GM12878 (cell line): Measurements from ENCODE around the gene OPRPN. TPM values are rescaled to one million over a fixed set of nuclear protein-coding genes. Genes with fewer than 3 reads are reported as not detected.

ENCODE experiments used
- BCLAF1 ChIP-seq: fragments of 450-650 bp; IDR thresholded peaks from 2 replicates; pipeline ENCODE4 v1.6.1; 2017; ENCODE audit warnings: antibody characterized with exemption, mild to moderate bottlenecking, moderate library complexity
- FOS ChIP-seq: IDR thresholded peaks from 3 replicates; pipeline ENCODE4 v1.6.1; 2011; ENCODE audit warnings: borderline replicate concordance; ENCODE audit not compliant: insufficient read length; ENCODE audit errors: extremely low read depth
- JUND ChIP-seq: IDR thresholded peaks from 2 replicates; pipeline ENCODE4 v1.6.1; 2012; ENCODE audit warnings: low read depth, mild to moderate bottlenecking, low read length, improper control_type of control experiment, moderate library complexity
- MLLT1 ChIP-seq: fragments of 450-650 bp; IDR thresholded peaks from 2 replicates; pipeline ENCODE4 v1.6.1; 2016; ENCODE audit warnings: mild to moderate bottlenecking
- NFXL1 ChIP-seq: fragments of 450-650 bp; IDR thresholded peaks from 2 replicates; pipeline ENCODE4 v1.6.1; 2017; ENCODE audit warnings: antibody characterized with exemption, mild to moderate bottlenecking, borderline replicate concordance
- PML ChIP-seq: IDR thresholded peaks from 2 replicates; pipeline ENCODE4 v1.6.1; 2012; ENCODE audit warnings: low read length, inconsistent platforms
- RUNX3 ChIP-seq: IDR thresholded peaks from 2 replicates; pipeline ENCODE4 v1.6.1; 2012; ENCODE audit warnings: low read length, inconsistent platforms
- SIN3A ChIP-seq: IDR thresholded peaks from 2 replicates; pipeline ENCODE4 v1.6.1; 2012; ENCODE audit warnings: low read depth, low read length, improper control_type of control experiment
- SMARCA5 ChIP-seq: fragments of 450-650 bp; IDR thresholded peaks from 2 replicates; pipeline ENCODE4 v1.6.1; 2017; ENCODE audit warnings: mild to moderate bottlenecking
- TCF12 ChIP-seq: IDR thresholded peaks from 2 replicates; pipeline ENCODE4 v1.6.1; 2011; ENCODE audit warnings: low read depth, mild to moderate bottlenecking, low read length
- ZBTB11 ChIP-seq: fragments of 450-650 bp; formaldehyde crosslinking; IDR thresholded peaks from 2 replicates; pipeline ENCODE4 v1.5.0; 2022; ENCODE audit warnings: mild to moderate bottlenecking, missing genetic modification characterization
- ZNF592 ChIP-seq: fragments of 450-650 bp; IDR thresholded peaks from 2 replicates; pipeline ENCODE4 v1.6.1; 2017; ENCODE audit warnings: mild to moderate bottlenecking, moderate library complexity
- ZNF687 ChIP-seq: fragments of 450-650 bp; IDR thresholded peaks from 2 replicates; pipeline ENCODE4 v1.6.1; 2017; ENCODE audit warnings: mild to moderate bottlenecking, moderate library complexity
- polyA plus RNA-seq, 11 experiments: library from polyadenylated mRNA; depleted of rRNA in 4 of 11; unstranded in 6 of 11; stranded (reverse) in 5 of 11; fragments of >200 nt; fragmentation: Nextera tagmentation in 4 of 11; fragmentation: Illumina TruSeq in 1 of 11; extraction: Ambion mirVana in 4 of 11; extraction: Trizol in 1 of 11; gene quantifications; 1 replicate in 1 of 11; 2 replicates in 10 of 11; pipeline versions ENCODE4 v1.2.1 to v1.2.3, GENCODE V29; 2011 to 2016; ENCODE audit warnings: inconsistent platforms in 2 of 11, missing spikeins in 2 of 11, low read depth in 1 of 11
- total RNA-seq, 4 experiments: library from RNA; depleted of rRNA in 3 of 4; stranded (reverse); fragments of >200 nt in 3 of 4; fragmentation: Illumina TruSeq in 1 of 4; extraction: Trizol in 1 of 4; gene quantifications; 2 replicates each; pipeline versions ENCODE4 v1.2.1 to v1.2.3, GENCODE V29; 2013 to 2021

OPRPN gene
- total and polyA plus RNA-seq, 10 of the 15 experiments (the other 5 are each of a cell fraction or from before 2014, with no cell fraction given): 0.16 to 0.33 TPM; not detected in 8

- TF ChIP-seq ZNF592 (no peak), NFXL1 (no peak), ZNF687 (no peak), RUNX3 (peak; percentile 53), SMARCA5 (no peak), MLLT1 (peak; percentile 75; the same call in 1 of the 2 replicates), TCF12 (no peak), JUND (no peak), ZBTB11 (CRISPR knock-in tag) (no peak), BCLAF1 (no peak), SIN3A (no peak), FOS (no peak), PML (no peak)
Measured at GRCh38 chr4:70392057-70392776, 5.5 kb upstream of the OPRPN start (continued).
